ENCODE measurements around the gene RSAD1. TPM values are rescaled to one million over a fixed set of nuclear protein-coding genes. Genes with fewer than 3 reads are reported as not detected.

RSAD1 gene
- total and polyA plus RNA-seq, 2 donors (not counting 3 experiments of a cell fraction or from before 2014, with no cell fraction given) = 20.3 to 35.5 TPM

- ChIA-PET CTCF (no interaction called here), POLR2A (no interaction called here)
- Histone ChIP-seq H3K36me3 (ENCODE audit: control insufficient read depth in 2 of 2, extremely low read depth in 1 of 2, insufficient read depth in 2 of 2, low read length in 2 of 2) (no peaks in the 10 kb centered on the region), H3K4me2 (ENCODE audit: insufficient read depth, low read length) (no peak overlapping the region), H4K20me1 (replicated peaks; ENCODE audit: control insufficient read depth, extremely low read depth, insufficient read depth, low read length) (no peaks in the 10 kb centered on the region), H3K9me1 (replicated peaks; ENCODE audit: control insufficient read depth, extremely low read depth, insufficient read depth, low read length) (no peaks in the 10 kb centered on the region), H3K4me3 (replicated peaks in 1 of 3; ENCODE audit: insufficient read depth in 1 of 3, low read depth in 1 of 3, low read length in 3 of 3) (no peak overlapping the region), H3K9ac (replicated peaks; ENCODE audit: extremely low read depth, insufficient read depth, low read length) (no peak overlapping the region), H3K9me3 (replicated peaks; ENCODE audit: control insufficient read depth, insufficient read depth, low read length) (no peaks in the 10 kb centered on the region), H3K4me1 (ENCODE audit: control insufficient read depth, extremely low read depth, insufficient read depth, low read length) (peaks cover 4% of the 10 kb centered on the region), H3K27ac (ENCODE audit: insufficient read depth, low read depth, low read length) (no peak overlapping the region), H2AFZ (ENCODE audit: low read depth, low read length) (no peak overlapping the region), H3K27me3 (ENCODE audit: control insufficient read depth in 2 of 2, insufficient read depth in 2 of 2, low read length in 2 of 2) (no peaks in the 10 kb centered on the region), H3K79me2 (ENCODE audit: control insufficient read depth, insufficient read depth, low read length) (no peaks in the 10 kb centered on the region)
- no peak for TF ChIP-seq POLR2A (IDR thresholded peaks at IDR 0.05; ENCODE audit: low read depth, low read length)
- TF ChIP-seq, protein P1, sequence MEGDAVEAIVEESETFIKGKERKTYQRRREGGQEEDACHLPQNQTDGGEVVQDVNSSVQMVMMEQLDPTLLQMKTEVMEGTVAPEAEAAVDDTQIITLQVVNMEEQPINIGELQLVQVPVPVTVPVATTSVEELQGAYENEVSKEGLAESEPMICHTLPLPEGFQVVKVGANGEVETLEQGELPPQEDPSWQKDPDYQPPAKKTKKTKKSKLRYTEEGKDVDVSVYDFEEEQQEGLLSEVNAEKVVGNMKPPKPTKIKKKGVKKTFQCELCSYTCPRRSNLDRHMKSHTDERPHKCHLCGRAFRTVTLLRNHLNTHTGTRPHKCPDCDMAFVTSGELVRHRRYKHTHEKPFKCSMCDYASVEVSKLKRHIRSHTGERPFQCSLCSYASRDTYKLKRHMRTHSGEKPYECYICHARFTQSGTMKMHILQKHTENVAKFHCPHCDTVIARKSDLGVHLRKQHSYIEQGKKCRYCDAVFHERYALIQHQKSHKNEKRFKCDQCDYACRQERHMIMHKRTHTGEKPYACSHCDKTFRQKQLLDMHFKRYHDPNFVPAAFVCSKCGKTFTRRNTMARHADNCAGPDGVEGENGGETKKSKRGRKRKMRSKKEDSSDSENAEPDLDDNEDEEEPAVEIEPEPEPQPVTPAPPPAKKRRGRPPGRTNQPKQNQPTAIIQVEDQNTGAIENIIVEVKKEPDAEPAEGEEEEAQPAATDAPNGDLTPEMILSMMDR (IDR thresholded peaks at IDR 0.05; ENCODE audit: extremely low read depth in 1 of 2, insufficient read depth in 1 of 2, low read depth in 1 of 2, low read length in 2 of 2) = no peak
- TF ChIP-seq, protein P2, sequence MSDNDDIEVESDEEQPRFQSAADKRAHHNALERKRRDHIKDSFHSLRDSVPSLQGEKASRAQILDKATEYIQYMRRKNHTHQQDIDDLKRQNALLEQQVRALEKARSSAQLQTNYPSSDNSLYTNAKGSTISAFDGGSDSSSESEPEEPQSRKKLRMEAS (IDR thresholded peaks at IDR 0.05; ENCODE audit: insufficient read depth, insufficient read length) = no peak
- TF ChIP-seq POLR2AphosphoS5 (IDR thresholded peaks at IDR 0.05; ENCODE audit: insufficient read depth, low read depth, low read length) = no peak
- TF ChIP-seq JUN (IDR thresholded peaks at IDR 0.05; ENCODE audit: borderline replicate concordance, insufficient read depth, insufficient read length, low read depth) = no peak
- no peak for TF ChIP-seq EZH2 (IDR thresholded peaks at IDR 0.05; ENCODE audit: borderline replicate concordance, low read depth, low read length, severe bottlenecking)
- TF ChIP-seq GATA2 (IDR thresholded peaks at IDR 0.05; ENCODE audit: insufficient read depth, insufficient read length, low read depth, low read length) = no peak
- TF ChIP-seq FOS (IDR thresholded peaks at IDR 0.05; ENCODE audit: borderline replicate concordance, insufficient read depth, low read length) = no peak
- no peak for TF ChIP-seq MYC (IDR thresholded peaks at IDR 0.05; ENCODE audit: low read depth, low read length)
- FAIRE-seq (no peak), DNase-seq (ENCODE audit: low read depth, low spot score) (no peak)
- dilution Hi-C loops (cut with MboI; ENCODE audit: extremely low pct_ligation_motif_present, low sequenced_read_pairs) (no loop called here), intact Hi-C loops (cut with micrococcal nuclease) (no loop called here)
- no TSS peak for BruUV-seq (replicated peaks)
These were observed 34.8 kb downstream of the RSAD1 start for GRCh38 chr17:50513495-50513894.
